Measurements from ENCODE around the gene ETV3. TPM values are rescaled to one million over a fixed set of nuclear protein-coding genes. Genes with fewer than 3 reads are reported as not detected.

ETV3 gene
- total and polyA plus RNA-seq, 2 of the 8 experiments (the other 6 are each of a cell fraction or from before 2014, with no cell fraction given): 6.0 to 23.8 TPM

GRCh38 chr1:157107702-157108101 is 30.5 kb downstream of the ETV3 start:
- no peak overlapping the region for H3K4me3 ChIP-seq (ENCODE audit: extremely low read depth in 1 of 4, insufficient read depth in 2 of 4, low read depth in 3 of 4, low read length in 4 of 4)
- H3K4me1 ChIP-seq (replicated peaks in 1 of 4; ENCODE audit: control insufficient read depth in 3 of 4, insufficient read depth in 4 of 4, low read length in 3 of 4): peaks cover 5 to 18% (median 14%) of the 10 kb centered on the region in 4 experiments
- no peak overlapping the region for H4K5ac ChIP-seq (ENCODE audit: insufficient read length, low read depth, low read length)
- no peak overlapping the region for H3K4ac ChIP-seq (replicated peaks; ENCODE audit: insufficient read length, low read depth, low read length)
- H3K27me3 ChIP-seq (replicated peaks in 1 of 4; ENCODE audit: control insufficient read depth in 3 of 4, extremely low read depth in 1 of 4, insufficient read depth in 3 of 4, low read length in 3 of 4): peaks cover 0 to 9% (median 3%) of the 10 kb centered on the region in 4 experiments; a peak in 4 of 7 replicates
- no peaks in the 10 kb centered on the region for H3K36me3 ChIP-seq (ENCODE audit: control insufficient read depth in 2 of 4, insufficient read depth in 4 of 4, low read length in 3 of 4)
- H3K56ac ChIP-seq (replicated peaks; ENCODE audit: insufficient read length, low read depth, low read length): no peak overlapping the region
- no peak overlapping the region for H3K9ac ChIP-seq (replicated peaks in 1 of 4; ENCODE audit: extremely low read depth in 1 of 4, low read depth in 3 of 4, low read length in 3 of 4)
- H3K79me1 ChIP-seq (ENCODE audit: low read depth, low read length): no peaks in the 10 kb centered on the region
- DNase-seq (ENCODE audit: low read depth in 1 of 2, low spot score in 2 of 2): no peak
- peak overlapping the region; percentile 46; the same call in 1 of the 2 replicates for H2BK15ac ChIP-seq (ENCODE audit: low read length)
- H3K27ac ChIP-seq (ENCODE audit: low read depth, low read length): no peak overlapping the region
- H3K23me2 ChIP-seq (ENCODE audit: low read depth, low read length): peaks cover 2% of the 10 kb centered on the region; the same call in 1 of the 2 replicates
- no peaks in the 10 kb centered on the region for H3K9me3 ChIP-seq (ENCODE audit: insufficient read depth in 2 of 2, low read depth in 1 of 2, low read length in 1 of 2)
- no peak overlapping the region for H2AFZ ChIP-seq (ENCODE audit: low read length)
- H4K20me1 ChIP-seq (replicated peaks in 1 of 2; ENCODE audit: control insufficient read depth in 1 of 2, insufficient read depth in 2 of 2, low read length in 2 of 2): no peaks in the 10 kb centered on the region
- 0 out of 2 replicates have a peak overlapping the region, but pooled peaks have one; percentile 55 for H2BK12ac ChIP-seq (ENCODE audit: low read depth, low read length)
- H3K79me2 ChIP-seq (ENCODE audit: control insufficient read depth in 1 of 2, insufficient read depth in 2 of 2, low read length in 2 of 2): no peaks in the 10 kb centered on the region
- H2BK20ac ChIP-seq (ENCODE audit: low read length): 0 out of 2 replicates have a peak overlapping the region, but pooled peaks have one; percentile 48
- 62% methylated on average over 19 of the region's 19 CpGs; no CpG with 5 or more reads in 1 of the 2 experiments for WGBS, 2 experiments (ENCODE audit: extremely low coverage in 1 of 2, insufficient coverage in 1 of 2, insufficient read length in 1 of 2, insufficient replicate concordance in 2 of 2, low coverage in 1 of 2, low lambda C conversion rate in 2 of 2, missing lambda C conversion rate in 1 of 2)
- no peak overlapping the region for H3K14ac ChIP-seq (ENCODE audit: insufficient read length)
- no peak overlapping the region; the same call in 1 of the 2 replicates for H2BK5ac ChIP-seq (ENCODE audit: low read depth, low read length)
- H2AK5ac ChIP-seq (ENCODE audit: low read depth, low read length): no peak overlapping the region
- H3K18ac ChIP-seq (ENCODE audit: extremely low read depth, low read length): peak overlapping the region; percentile 71; the same call in 1 of the 2 replicates
- H4K8ac ChIP-seq (ENCODE audit: extremely low read depth, insufficient read depth, low read length): no peak overlapping the region
- POLR2A ChIA-PET (ENCODE audit: partially characterized antibody): interaction anchor here (2.2 kb wide), 1 partner anchor 9 kb away, joined by 6 read pairs; no protein-coding TSS in a partner anchor
- FAIRE-seq: peak; percentile 39
- CTCF ChIA-PET (ENCODE audit: partially characterized antibody): interaction anchor here (1.5 to 8.1 kb wide), 5 partner anchors 8 to 49 kb away, joined by 4 to 52 read pairs (median 6); no protein-coding TSS in a partner anchor
- H3K4me2 ChIP-seq (ENCODE audit: insufficient read depth in 1 of 2, low read depth in 2 of 2, low read length in 2 of 2): no peak overlapping the region; a peak in 1 of 4 replicates
- no peak overlapping the region for H3K23ac ChIP-seq (ENCODE audit: insufficient read length)
- no peak overlapping the region for H4K91ac ChIP-seq (replicated peaks; ENCODE audit: insufficient read length, low read length)
- H2BK120ac ChIP-seq (replicated peaks; ENCODE audit: low read depth, low read length): no peak overlapping the region
- TF ChIP-seq PHF8 (conservative IDR thresholded peaks at IDR 0.05; ENCODE audit: low read depth, low read length): no peak
- TF ChIP-seq TCF12 (IDR thresholded peaks at IDR 0.05; ENCODE audit: low read depth, low read length): no peak
- no peak for TF ChIP-seq SIX5 (IDR thresholded peaks at IDR 0.05; ENCODE audit: low read depth, low read length)
- TF ChIP-seq MAX (IDR thresholded peaks at IDR 0.05): no peak
- no peak for TF ChIP-seq ATF3 (IDR thresholded peaks at IDR 0.05; ENCODE audit: insufficient read depth, low read depth, low read length)
- TF ChIP-seq POLR2A (IDR thresholded peaks at IDR 0.05; ENCODE audit: control extremely low read depth in 1 of 2, low read depth in 2 of 2, low read length in 2 of 2): no peak
- no peak for TF ChIP-seq CTBP2 (IDR thresholded peaks at IDR 0.05; ENCODE audit: borderline replicate concordance, insufficient read depth, insufficient read length, low read length)
- TF ChIP-seq SRF (IDR thresholded peaks at IDR 0.05; ENCODE audit: low read depth, low read length): no peak
- TF ChIP-seq KDM5A (IDR thresholded peaks at IDR 0.05; ENCODE audit: low read length): no peak
- TF ChIP-seq RAD21 (IDR thresholded peaks at IDR 0.05 in 1 of 2, conservative IDR thresholded peaks at IDR 0.05 in 1 of 2; ENCODE audit: low read depth in 2 of 2, low read length in 2 of 2): no peak

All from H1 (cell line).